ENCODE measurements around the gene TM4SF4. TPM values are rescaled to one million over a fixed set of nuclear protein-coding genes. Genes with fewer than 3 reads are reported as not detected.
A peak's percentile ranks its signal among the peaks of the same experiment; 100 is the strongest.

Gene TM4SF4
- total RNA-seq, 2 experiments from 2014 or later: not detected

GRCh38 chr3:149490260-149490971 lies 15.9 kb downstream of the TM4SF4 start:
- peaks cover 4% of the 10 kb centered on the region for H3K27me3 Mint-ChIP-seq (ENCODE audit: low read depth)
- H3K27ac Mint-ChIP-seq: no peak overlapping the region
- no peaks in the 10 kb centered on the region for H3K4me1 Mint-ChIP-seq (ENCODE audit: low read depth)
- no peaks in the 10 kb centered on the region for H3K9me3 Mint-ChIP-seq (ENCODE audit: insufficient read depth)
- CTCF ChIA-PET: no interaction called here
- no peak overlapping the region for H3K4me3 Mint-ChIP-seq
- no peaks in the 10 kb centered on the region for H3K36me3 Mint-ChIP-seq (ENCODE audit: low read depth)
- DNase-seq (no peak), ATAC-seq (no peak)
- POLR2A ChIA-PET: no interaction called here

GRCh38 chr3:149493315-149494021 lies 19.0 kb downstream of the TM4SF4 start:
- H3K36me3 Mint-ChIP-seq (ENCODE audit: low read depth): no peaks in the 10 kb centered on the region
- peaks cover 4% of the 10 kb centered on the region for H3K27me3 Mint-ChIP-seq (ENCODE audit: low read depth)
- no peak for ATAC-seq
- H3K27ac Mint-ChIP-seq: no peak overlapping the region
- ChIA-PET CTCF (interaction anchor here (0.6 to 3.3 kb wide), 4 partner anchors 8 to 315 kb away, joined by 3 to 12 read pairs (median 4); no protein-coding TSS in a partner anchor), POLR2A (no interaction called here)
- no peak for DNase-seq
- no peaks in the 10 kb centered on the region for H3K4me1 Mint-ChIP-seq (ENCODE audit: low read depth)
- no peaks in the 10 kb centered on the region for H3K9me3 Mint-ChIP-seq (ENCODE audit: insufficient read depth)
- H3K4me3 Mint-ChIP-seq: no peak overlapping the region

- ChIA-PET CTCF (interaction anchor here (0.6 to 3.3 kb wide), 4 partner anchors 9 to 314 kb away, joined by 3 to 12 read pairs (median 4); no protein-coding TSS in a partner anchor), POLR2A (no interaction called here)
- Mint-ChIP-seq H3K4me3 (no peak overlapping the region), H3K27me3 (ENCODE audit: low read depth) (peaks cover 4% of the 10 kb centered on the region), H3K4me1 (ENCODE audit: low read depth) (no peaks in the 10 kb centered on the region), H3K9me3 (ENCODE audit: insufficient read depth) (no peaks in the 10 kb centered on the region), H3K27ac (no peak overlapping the region), H3K36me3 (ENCODE audit: low read depth) (no peaks in the 10 kb centered on the region)
- DNase-seq: peak; percentile 51
- no peak for ATAC-seq
These were observed 19.7 kb downstream of the TM4SF4 start for GRCh38 chr3:149494022-149494758.

GRCh38 chr3:149494759-149495580 lies 20.5 kb downstream of the TM4SF4 start:
- Mint-ChIP-seq H3K36me3 (ENCODE audit: low read depth) (no peaks in the 10 kb centered on the region), H3K4me1 (ENCODE audit: low read depth) (no peaks in the 10 kb centered on the region), H3K9me3 (ENCODE audit: insufficient read depth) (no peaks in the 10 kb centered on the region), H3K27ac (no peak overlapping the region), H3K27me3 (ENCODE audit: low read depth) (peaks cover 4% of the 10 kb centered on the region), H3K4me3 (no peak overlapping the region)
- ATAC-seq (no peak), DNase-seq (no peak)
- ChIA-PET POLR2A (no interaction called here), CTCF (interaction anchor here (1.3 to 3.3 kb wide), 2 partner anchors 276 to 313 kb away, joined by 4 to 12 read pairs; no protein-coding TSS in a partner anchor)

- peaks cover 4% of the 10 kb centered on the region for H3K27me3 Mint-ChIP-seq (ENCODE audit: low read depth)
- DNase-seq (no peak), ATAC-seq (no peak)
- no peaks in the 10 kb centered on the region for H3K4me1 Mint-ChIP-seq (ENCODE audit: low read depth)
- ChIA-PET POLR2A (no interaction called here), CTCF (interaction anchor here (1.3 to 3.3 kb wide), 2 partner anchors 276 to 313 kb away, joined by 4 to 12 read pairs; no protein-coding TSS in a partner anchor)
- H3K36me3 Mint-ChIP-seq (ENCODE audit: low read depth): no peaks in the 10 kb centered on the region
- no peak overlapping the region for H3K4me3 Mint-ChIP-seq
- H3K27ac Mint-ChIP-seq: no peak overlapping the region
- H3K9me3 Mint-ChIP-seq (ENCODE audit: insufficient read depth): no peaks in the 10 kb centered on the region
These were observed 21.2 kb downstream of the TM4SF4 start for GRCh38 chr3:149495581-149496125.

GRCh38 chr3:149496891-149497290 lies 22.4 kb downstream of the TM4SF4 start:
- ChIA-PET POLR2A (no interaction called here), CTCF (interaction anchor here (0.9 kb wide), 1 partner anchor 311 kb away, joined by 3 read pairs; no protein-coding TSS in a partner anchor)
- DNase-seq (no peak), ATAC-seq (no peak)
- Mint-ChIP-seq H3K27ac (no peak overlapping the region), H3K36me3 (ENCODE audit: low read depth) (no peaks in the 10 kb centered on the region), H3K9me3 (ENCODE audit: insufficient read depth) (no peaks in the 10 kb centered on the region), H3K27me3 (ENCODE audit: low read depth) (no peaks in the 10 kb centered on the region), H3K4me1 (ENCODE audit: low read depth) (no peaks in the 10 kb centered on the region), H3K4me3 (no peak overlapping the region)

GRCh38 chr3:149497966-149498670 lies 23.6 kb downstream of the TM4SF4 start:
- Mint-ChIP-seq H3K27ac (no peak overlapping the region), H3K36me3 (ENCODE audit: low read depth) (no peaks in the 10 kb centered on the region), H3K4me3 (no peak overlapping the region), H3K27me3 (ENCODE audit: low read depth) (peaks cover 3% of the 10 kb centered on the region), H3K9me3 (ENCODE audit: insufficient read depth) (no peaks in the 10 kb centered on the region), H3K4me1 (ENCODE audit: low read depth) (no peaks in the 10 kb centered on the region)
- ATAC-seq: no peak
- ChIA-PET POLR2A (no interaction called here), CTCF (interaction anchor here (1.0 kb wide), 2 partner anchors 9 to 15 kb away, joined by 3 to 4 read pairs; no protein-coding TSS in a partner anchor)
- DNase-seq: no peak

GRCh38 chr3:149501524-149501923 lies 27.0 kb downstream of the TM4SF4 start:
- Mint-ChIP-seq H3K27ac (no peak overlapping the region), H3K4me1 (ENCODE audit: low read depth) (no peaks in the 10 kb centered on the region), H3K9me3 (ENCODE audit: insufficient read depth) (no peaks in the 10 kb centered on the region), H3K27me3 (ENCODE audit: low read depth) (peaks cover 9% of the 10 kb centered on the region), H3K4me3 (no peak overlapping the region), H3K36me3 (ENCODE audit: low read depth) (no peaks in the 10 kb centered on the region)
- ChIA-PET POLR2A (interaction anchor here (0.6 kb wide), 1 partner anchor 9 kb away, joined by 3 read pairs; no protein-coding TSS in a partner anchor), CTCF (no interaction called here)
- ATAC-seq: no peak
- DNase-seq: no peak

GRCh38 chr3:149502438-149502837 lies 27.9 kb downstream of the TM4SF4 start:
- H3K4me1 Mint-ChIP-seq (ENCODE audit: low read depth): no peaks in the 10 kb centered on the region
- H3K27me3 Mint-ChIP-seq (ENCODE audit: low read depth): peaks cover 14% of the 10 kb centered on the region
- no peak overlapping the region for H3K27ac Mint-ChIP-seq
- H3K9me3 Mint-ChIP-seq (ENCODE audit: insufficient read depth): no peaks in the 10 kb centered on the region
- ATAC-seq (no peak), DNase-seq (no peak)
- ChIA-PET POLR2A (no interaction called here), CTCF (no interaction called here)
- H3K36me3 Mint-ChIP-seq (ENCODE audit: low read depth): no peaks in the 10 kb centered on the region
- H3K4me3 Mint-ChIP-seq: no peak overlapping the region

GRCh38 chr3:149506540-149506939 lies 32.0 kb downstream of the TM4SF4 start:
- ChIA-PET POLR2A (no interaction called here), CTCF (interaction anchor here (1.2 kb wide), 1 partner anchor 18 kb away, joined by 3 read pairs; no protein-coding TSS in a partner anchor)
- DNase-seq: no peak
- peaks cover 9% of the 10 kb centered on the region for H3K4me1 Mint-ChIP-seq (ENCODE audit: low read depth)
- H3K27ac Mint-ChIP-seq: no peak overlapping the region
- H3K36me3 Mint-ChIP-seq (ENCODE audit: low read depth): no peaks in the 10 kb centered on the region
- peaks cover 21% of the 10 kb centered on the region for H3K27me3 Mint-ChIP-seq (ENCODE audit: low read depth)
- no peak for ATAC-seq
- no peaks in the 10 kb centered on the region for H3K9me3 Mint-ChIP-seq (ENCODE audit: insufficient read depth)
- no peak overlapping the region for H3K4me3 Mint-ChIP-seq

Data from activated CD8-positive, alpha-beta T cell treated with anti-CD3 and anti-CD28 coated beads, Interleukin-2, amount 10 ng/mL, durations not matched to agents 7 days and 5 days (primary cell).